ENCODE results near the gene TACSTD2. TPM values are rescaled to one million over a fixed set of nuclear protein-coding genes. Genes with fewer than 3 reads are reported as not detected.

TACSTD2 gene
- total RNA-seq, 1 experiment from 2014 or later = 1.2 TPM

DNA sequence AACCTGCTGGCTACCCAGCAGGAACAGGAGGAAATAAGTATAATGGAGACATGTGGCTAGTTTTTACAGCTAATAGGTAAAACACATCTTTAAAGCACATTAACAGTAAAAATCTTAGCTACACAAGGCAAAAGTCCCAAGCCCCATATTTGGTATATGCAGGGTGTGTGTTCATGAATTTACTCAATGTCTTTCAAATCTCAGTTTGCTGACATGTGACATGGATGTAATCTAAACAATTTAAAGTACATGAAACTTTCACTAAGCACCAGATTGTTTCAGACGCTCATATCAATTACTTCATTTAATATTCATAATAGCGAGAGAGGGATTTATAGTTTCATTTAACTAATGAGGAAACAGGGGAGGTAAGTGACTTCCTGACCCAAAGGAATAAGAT, 3.9 kb downstream of the TACSTD2 start:
- H3K23ac ChIP-seq (ENCODE audit: insufficient read length, low read depth, low read length) = no peak overlapping the region
- no peak overlapping the region for H2BK15ac ChIP-seq (ENCODE audit: low read depth, low read length)
- no peaks in the 10 kb centered on the region for H3K79me2 ChIP-seq (ENCODE audit: insufficient read depth, low read length)
- no peak overlapping the region for H4K91ac ChIP-seq (ENCODE audit: insufficient read length, low read depth, low read length)
- no peak overlapping the region for H2BK20ac ChIP-seq (ENCODE audit: low read depth, low read length, poor library complexity, severe bottlenecking)
- H2BK12ac ChIP-seq (ENCODE audit: insufficient read length, low read depth, low read length) = no peak overlapping the region
- no peak overlapping the region for H3T11ph ChIP-seq (ENCODE audit: low read length)
- no peak overlapping the region for H3K27ac ChIP-seq (ENCODE audit: insufficient read length, low read depth, low read length)
- Mint-ChIP-seq H3K27ac (no peak overlapping the region), H3K36me3 (ENCODE audit: insufficient read depth in 1 of 3, low read depth in 3 of 3) (peaks cover 0 to 9% (median 4%) of the 10 kb centered on the region in 3 experiments; a peak in 3 of 7 replicates), H3K9me3 (peaks cover 0 to 9% of the 10 kb centered on the region in 2 experiments; a peak in 2 of 5 replicates), H3K4me3 (no peak overlapping the region), H3K4me1 (peaks cover 31 to 37% of the 10 kb centered on the region in 2 experiments), H3K27me3 (ENCODE audit: low read depth) (peaks cover 34% of the 10 kb centered on the region)
- no peak overlapping the region for H2BK5ac ChIP-seq (ENCODE audit: insufficient read length, low read length)
- H3K27me3 ChIP-seq (ENCODE audit: insufficient read depth, low read length) = peaks cover 12% of the 10 kb centered on the region; the same call in 1 of the 2 replicates
- H3K79me1 ChIP-seq (ENCODE audit: insufficient read depth, low read depth, low read length, poor library complexity, severe bottlenecking) = no peaks in the 10 kb centered on the region
- no peak overlapping the region for H2AK5ac ChIP-seq (ENCODE audit: insufficient read length, low read length)
- H3K14ac ChIP-seq (ENCODE audit: insufficient read depth, low read length) = no peak overlapping the region
- H3K9me3 ChIP-seq (ENCODE audit: control insufficient read depth, low read depth, low read length) = no peaks in the 10 kb centered on the region
- no peak overlapping the region for H3K56ac ChIP-seq (ENCODE audit: insufficient read length, low read depth, low read length)
- no peak overlapping the region for H4K8ac ChIP-seq (replicated peaks; ENCODE audit: insufficient read length, low read depth, low read length)
- no peak overlapping the region for H3K18ac ChIP-seq (ENCODE audit: insufficient read length, low read depth, low read length)
- H2BK120ac ChIP-seq (ENCODE audit: low read depth, low read length, poor library complexity, severe bottlenecking) = no peak overlapping the region
- H3K9ac ChIP-seq (ENCODE audit: extremely low read depth, insufficient read length, low read length) = no peak overlapping the region
- WGBS (ENCODE audit: extremely low coverage, insufficient read length, low lambda C conversion rate) = no CpG with 5 or more reads among the region's 2 CpGs
- peaks cover 2% of the 10 kb centered on the region; the same call in 1 of the 2 replicates for H3K4me1 ChIP-seq (ENCODE audit: insufficient read depth, low read length)
- no peak overlapping the region for H2AFZ ChIP-seq (ENCODE audit: low read length)
- H3K4ac ChIP-seq (ENCODE audit: low read depth, low read length) = no peak overlapping the region
- no peaks in the 10 kb centered on the region for H4K20me1 ChIP-seq (ENCODE audit: control insufficient read depth, insufficient read depth, insufficient read length)
- no peak overlapping the region for H4K5ac ChIP-seq (ENCODE audit: insufficient read length, low read depth, low read length)
- peaks cover 5% of the 10 kb centered on the region for H3K23me2 ChIP-seq (ENCODE audit: insufficient read length, low read depth, low read length, poor library complexity, severe bottlenecking)
- TF ChIP-seq, protein P1, sequence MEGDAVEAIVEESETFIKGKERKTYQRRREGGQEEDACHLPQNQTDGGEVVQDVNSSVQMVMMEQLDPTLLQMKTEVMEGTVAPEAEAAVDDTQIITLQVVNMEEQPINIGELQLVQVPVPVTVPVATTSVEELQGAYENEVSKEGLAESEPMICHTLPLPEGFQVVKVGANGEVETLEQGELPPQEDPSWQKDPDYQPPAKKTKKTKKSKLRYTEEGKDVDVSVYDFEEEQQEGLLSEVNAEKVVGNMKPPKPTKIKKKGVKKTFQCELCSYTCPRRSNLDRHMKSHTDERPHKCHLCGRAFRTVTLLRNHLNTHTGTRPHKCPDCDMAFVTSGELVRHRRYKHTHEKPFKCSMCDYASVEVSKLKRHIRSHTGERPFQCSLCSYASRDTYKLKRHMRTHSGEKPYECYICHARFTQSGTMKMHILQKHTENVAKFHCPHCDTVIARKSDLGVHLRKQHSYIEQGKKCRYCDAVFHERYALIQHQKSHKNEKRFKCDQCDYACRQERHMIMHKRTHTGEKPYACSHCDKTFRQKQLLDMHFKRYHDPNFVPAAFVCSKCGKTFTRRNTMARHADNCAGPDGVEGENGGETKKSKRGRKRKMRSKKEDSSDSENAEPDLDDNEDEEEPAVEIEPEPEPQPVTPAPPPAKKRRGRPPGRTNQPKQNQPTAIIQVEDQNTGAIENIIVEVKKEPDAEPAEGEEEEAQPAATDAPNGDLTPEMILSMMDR (conservative IDR thresholded peaks at IDR 0.05) = no peak
- no peak for DNase-seq
- H3K4me2 ChIP-seq (ENCODE audit: insufficient read depth, insufficient read length, low read length) = no peak overlapping the region
